Ovary (tissue), 9 donors: ENCODE results near the gene HLA-DQB1. TPM values are rescaled to one million over a fixed set of nuclear protein-coding genes. Genes with fewer than 3 reads are reported as not detected.
A peak's percentile ranks its signal among the peaks of the same experiment; 100 is the strongest.

Experiments
- DNase-seq, 5 donors: peaks; one replicate each; pipeline ENCODE4 v3.0.0-alpha.2; 2019 to 2020
- H3K27ac ChIP-seq, 2 donors: fragments of 200-600 bp; one replicate each; pipeline versions ENCODE4 v1.5.1 to v1.8.0; 2019 to 2022
- H3K27me3 ChIP-seq: fragments of 200-600 bp; one replicate; pipeline ENCODE4 v1.8.0; 2022
- H3K36me3 ChIP-seq: fragments of 200-600 bp; sonication (generic); one replicate; pipeline ENCODE4 v1.5.1; 2019
- H3K4me1 ChIP-seq: one replicate; pipeline ENCODE4 v1.8.1; 2013; ENCODE audit warnings: mild to moderate bottlenecking, moderate library complexity; ENCODE audit not compliant: insufficient read depth
- H3K4me3 ChIP-seq: fragments of 200-600 bp; sonication (generic); one replicate; pipeline ENCODE4 v1.5.1; 2017
- H3K9me3 ChIP-seq, 2 donors: fragments of 200-600 bp in 1 of 2; sonication (generic) in 1 of 2; one replicate each; pipeline versions ENCODE4 v1.5.1 to v1.8.1; 2013 to 2019; ENCODE audit warnings: mild to moderate bottlenecking in 1 of 2, moderate library complexity in 1 of 2
- CTCF ChIP-seq, 3 donors: fragments of 450-650 bp in 2 of 3; fragments of 200-600 bp in 1 of 3; IDR thresholded peaks; one replicate each; pipeline versions ENCODE4 v1.5.1 to v1.8.0; 2016 to 2022; ENCODE audit warnings: antibody characterized with exemption in 3 of 3, mild to moderate bottlenecking in 1 of 3
- EP300 ChIP-seq: sonication (generic); formaldehyde crosslinking; IDR thresholded peaks from one replicate; pipeline ENCODE4 v1.6.1; 2017; ENCODE audit warnings: antibody characterized with exemption
- POLR2A ChIP-seq: fragments of 450-650 bp; IDR thresholded peaks from one replicate; pipeline ENCODE4 v1.6.1; 2017; ENCODE audit warnings: antibody characterized with exemption, mild to moderate bottlenecking, moderate library complexity
- WGBS, 3 donors: extraction: QIAGEN DNeasy Blood & Tissue Kit in 1 of 3; methylation state at CpG; one replicate each; pipeline versions ENCODE4 v1.1.5 to v1.1.7; 2013 to 2017; 5-methylcytosine and 5-hydroxymethylcytosine counted together
- intact Hi-C, 4 donors: fragments of 100-400 bp; cut with DNase I; formaldehyde crosslinking; loops; one replicate each; pipeline versions ENCODE4 v1.11.0 to v1.15.1; 2022 to 2023
- polyA plus RNA-seq, 2 donors: library from polyadenylated mRNA; stranded (reverse); fragments of 200-250 nt in 1 of 2; fragments of 350-450 nt in 1 of 2; fragmentation: Illumina TruSeq in 1 of 2; extraction: RNeasy Lipid Tissue Mini Kit (QIAGEN cat#74804) in 1 of 2; gene quantifications; one replicate each; pipeline ENCODE4 v1.2.3, GENCODE V29; 2013 to 2014
- total RNA-seq, 7 donors: library from RNA; depleted of rRNA in 2 of 7; stranded (reverse); fragments of >200 nt in 2 of 7; fragmentation: NEBNext Ultra II Directional in 3 of 7; extraction: Animal tissue kit (Norgen Biotek cat#: 25700) in 3 of 7; gene quantifications; one replicate each; pipeline versions ENCODE4 v1.1.0 to v1.2.4, GENCODE V29; 2016 to 2023
- donor health status: DM: no; HTN: no; CAD: no; lungs with moderate emphysema.
- donor health status: DM: no; HTN: no; CAD: no.
- donor health status: Bipolar disorder and iron deficiency.
- donor health status: DM: yes; HTN: yes; CAD: no.
- donor health status: DM: no; HTN: no; CAD: no.
- donor health status: DM: yes; HTN: yes; CAD: no.

The HLA-DQB1 gene
- total and polyA plus RNA-seq, 9 donors: 0.36 to 28.5 (median 7.7) TPM

DNA sequence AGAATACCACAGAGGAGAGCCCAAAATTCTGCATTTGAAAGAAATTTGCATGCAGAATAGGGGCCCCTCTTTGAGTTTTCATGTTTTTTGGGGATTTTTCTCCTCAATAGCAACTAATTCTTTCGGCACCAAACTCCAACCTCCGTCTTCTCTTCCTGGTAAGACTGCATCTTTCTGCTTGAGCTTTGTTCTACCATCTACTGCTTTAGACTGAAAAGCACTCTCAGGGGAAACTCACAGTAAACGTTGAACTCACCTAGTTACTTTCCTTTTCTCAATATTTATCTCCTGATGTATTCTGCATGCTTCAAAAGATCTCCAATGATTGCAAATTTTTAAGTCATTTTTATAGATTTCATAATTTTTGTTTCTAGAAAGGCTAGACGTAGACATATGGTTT, 36.9 kb upstream of the HLA-DQB1 start:
- Histone ChIP-seq H3K4me1 (no peaks in the 10 kb centered on the region), H3K9me3 (no peaks in the 10 kb centered on the region), H3K27ac (no peak overlapping the region), H3K27me3 (no peaks in the 10 kb centered on the region), H3K4me3 (no peak overlapping the region), H3K36me3 (no peaks in the 10 kb centered on the region)
- WGBS, 3 donors: 26 to 62% (median 40%) methylated on average over 4 of the region's 4 CpGs
- no peak for DNase-seq
- TF ChIP-seq EP300 (no peak), POLR2A (no peak), CTCF (IDR thresholded peaks at IDR 0.05) (no peak)
- intact Hi-C loops: loop anchor here in 2 of 4 donors (10.0 kb wide), 2 partner anchors 269 to 289 kb away; partner anchors contain the start of gene HLA-DRA (in 1 of the 2)

DNA sequence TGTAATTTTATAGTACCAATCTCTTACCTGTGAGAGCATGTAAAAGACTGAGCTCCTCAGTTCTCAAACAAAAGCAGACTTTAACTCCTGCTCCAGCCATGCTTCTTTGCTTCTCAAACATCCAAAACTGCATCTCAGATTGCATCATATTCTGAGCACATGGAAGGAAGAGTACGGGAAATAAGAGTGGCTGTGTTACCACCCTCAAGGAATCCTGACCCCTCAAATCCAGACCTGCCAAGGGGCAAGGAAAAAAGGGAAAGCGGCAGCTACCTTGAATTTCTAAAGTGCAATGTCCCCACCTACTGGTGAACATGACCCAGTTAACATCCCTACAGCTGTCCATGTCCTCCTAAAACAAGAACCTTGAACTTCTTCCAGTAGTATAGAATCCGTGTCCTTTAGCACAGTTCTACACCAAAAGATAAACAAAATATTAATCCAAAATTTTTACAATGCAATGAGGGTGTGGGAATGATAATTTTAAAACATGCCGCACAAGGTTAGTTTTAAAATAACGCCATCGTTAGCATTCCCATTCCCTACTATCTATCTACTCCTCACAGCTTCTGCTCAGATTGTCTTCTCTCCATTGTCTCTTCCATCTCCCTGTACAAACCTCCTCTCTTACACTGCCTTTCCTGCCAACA, 34.1 kb upstream of the HLA-DQB1 start:
- 1 to 3% (median 1%) methylated on average over 6 of the region's 6 CpGs for WGBS, 3 donors
- no peak overlapping the region for H3K27ac ChIP-seq
- no peaks in the 10 kb centered on the region for H3K9me3 ChIP-seq
- TF ChIP-seq CTCF (IDR thresholded peaks at IDR 0.05) (peak in 2 of 3 donors; percentile 43 to 57), POLR2A (no peak)
- H3K36me3 ChIP-seq: no peaks in the 10 kb centered on the region
- no peaks in the 10 kb centered on the region for H3K27me3 ChIP-seq
- DNase-seq: peak; percentile 17 to 45 (median 21)
- intact Hi-C loops: loop anchor here in 2 of 4 donors (10.0 kb wide), 2 partner anchors 266 to 286 kb away; partner anchors contain the start of gene HLA-DRA (in 1 of the 2)
- H3K4me3 ChIP-seq: no peak overlapping the region
- no peaks in the 10 kb centered on the region for H3K4me1 ChIP-seq

- H3K27me3 ChIP-seq: no peaks in the 10 kb centered on the region
- intact Hi-C loops: loop anchor here in 2 of 4 donors (5.0 to 10.0 kb wide), 2 partner anchors 262 to 265 kb away; partner anchors contain the start of gene HLA-DRA (in 1 of the 2)
- 73 to 81% (median 79%) methylated on average over 1 of the region's 1 CpG for WGBS, 3 donors
- no peak overlapping the region for H3K4me3 ChIP-seq
- TF ChIP-seq POLR2A (no peak), CTCF (IDR thresholded peaks at IDR 0.05) (no peak), EP300 (no peak)
- no peaks in the 10 kb centered on the region for H3K4me1 ChIP-seq
- H3K9me3 ChIP-seq: no peaks in the 10 kb centered on the region
- DNase-seq: no peak
- no peaks in the 10 kb centered on the region for H3K36me3 ChIP-seq
- no peak overlapping the region for H3K27ac ChIP-seq
Observed at GRCh38 chr6:32697031-32697430, 30.6 kb upstream of the HLA-DQB1 start.

GRCh38 chr6:32692019-32692418, 25.6 kb upstream of the HLA-DQB1 start:
- peak in 1 of 5 donors; percentile 13 for DNase-seq
- intact Hi-C loops: loop anchor here in 1 of 4 donors (10.0 kb wide), 1 partner anchor 257 kb away; the partner anchor contains the start of gene HLA-DRA
- TF ChIP-seq CTCF (IDR thresholded peaks at IDR 0.05) (no peak), POLR2A (no peak), EP300 (no peak)
- no peaks in the 10 kb centered on the region for H3K36me3 ChIP-seq
- H3K9me3 ChIP-seq: no peaks in the 10 kb centered on the region
- H3K27me3 ChIP-seq: no peaks in the 10 kb centered on the region
- WGBS, 3 donors: 0 to 6% (median 0%) methylated on average over 1 of the region's 1 CpG
- no peak overlapping the region for H3K4me3 ChIP-seq
- H3K4me1 ChIP-seq: no peaks in the 10 kb centered on the region
- H3K27ac ChIP-seq: no peak overlapping the region
